Liver (tissue), 9 donors: Measurements from ENCODE around the gene GRB2. TPM values are rescaled to one million over a fixed set of nuclear protein-coding genes. Genes with fewer than 3 reads are reported as not detected.

ENCODE experiments used
- DNase-seq: peaks from one replicate; pipeline ENCODE4 v3.0.0-alpha.2; 2017; ENCODE audit warnings: low spot score
- H3K27ac ChIP-seq, 2 donors: one replicate each; pipeline ENCODE4 v1.7.0; 2013; ENCODE audit warnings: inconsistent platforms in 2 of 2, low read length in 2 of 2, control low read depth in 1 of 2, low read depth in 1 of 2, mild to moderate bottlenecking in 1 of 2
- H3K27me3 ChIP-seq, 4 donors: one replicate each; pipeline versions ENCODE4 v1.6.1 to v1.7.0; 2013; ENCODE audit warnings: low read length in 3 of 4, inconsistent platforms in 1 of 4, mild to moderate bottlenecking in 1 of 4, moderate library complexity in 1 of 4; ENCODE audit not compliant: control insufficient read depth in 4 of 4, insufficient read depth in 4 of 4
- H3K36me3 ChIP-seq, 4 donors: one replicate each; pipeline versions ENCODE4 v1.6.1 to v1.7.0; 2013; ENCODE audit warnings: low read length in 3 of 4, mild to moderate bottlenecking in 3 of 4, low read depth in 1 of 4, moderate library complexity in 1 of 4; ENCODE audit not compliant: control insufficient read depth in 4 of 4, insufficient read depth in 3 of 4
- H3K4me1 ChIP-seq, 4 donors: one replicate each; pipeline versions ENCODE4 v1.6.1 to v1.7.0; 2013; ENCODE audit warnings: low read length in 3 of 4, mild to moderate bottlenecking in 3 of 4, moderate library complexity in 1 of 4; ENCODE audit not compliant: control insufficient read depth in 4 of 4, insufficient read depth in 4 of 4
- H3K4me3 ChIP-seq, 3 donors: one replicate each; pipeline versions ENCODE4 v1.6.1 to v1.7.0; 2013; ENCODE audit warnings: low read length in 3 of 3, control low read depth in 1 of 3, low read depth in 1 of 3, mild to moderate bottlenecking in 1 of 3
- H3K9ac ChIP-seq, 2 donors: one replicate each; pipeline ENCODE4 v1.7.0; 2013; ENCODE audit warnings: low read length in 2 of 2, mild to moderate bottlenecking in 2 of 2, moderate library complexity in 2 of 2, control low read depth in 1 of 2, low read depth in 1 of 2
- H3K9me3 ChIP-seq, 4 donors: one replicate each; pipeline versions ENCODE4 v1.6.1 to v1.7.0; 2013; ENCODE audit warnings: low read length in 3 of 4; ENCODE audit not compliant: control insufficient read depth in 4 of 4
- ATF3 ChIP-seq: IDR thresholded peaks from 2 replicates; pipeline ENCODE4 v1.6.1; 2016; ENCODE audit warnings: antibody characterized with exemption
- EGR1 ChIP-seq, 2 donors: IDR thresholded peaks; 2 replicates each; pipeline ENCODE4 v1.6.1; 2016 to 2018; ENCODE audit warnings: antibody characterized with exemption in 2 of 2, low read depth in 2 of 2
- FOXA2 ChIP-seq: IDR thresholded peaks from 2 replicates; pipeline ENCODE4 v1.6.1; 2016; ENCODE audit warnings: antibody characterized with exemption
- GABPA ChIP-seq, 2 donors: IDR thresholded peaks in 1 of 2; conservative IDR thresholded peaks in 1 of 2; 2 replicates each; pipeline ENCODE4 v1.6.1; 2016; ENCODE audit warnings: antibody characterized with exemption in 2 of 2, mild to moderate bottlenecking in 1 of 2, moderate library complexity in 1 of 2
- HNF4A ChIP-seq, 2 donors: conservative IDR thresholded peaks; 2 replicates each; pipeline ENCODE4 v1.6.1; 2016; ENCODE audit warnings: antibody characterized with exemption in 2 of 2, mild to moderate bottlenecking in 2 of 2
- NR2F2 ChIP-seq: IDR thresholded peaks from 2 replicates; pipeline ENCODE4 v1.6.1; 2016; ENCODE audit warnings: antibody characterized with exemption
- RXRA ChIP-seq, 2 donors: IDR thresholded peaks; 2 replicates each; pipeline ENCODE4 v1.6.1; 2017 to 2018; ENCODE audit warnings: antibody characterized with exemption in 2 of 2, mild to moderate bottlenecking in 1 of 2
- SP1 ChIP-seq: IDR thresholded peaks from 2 replicates; pipeline ENCODE4 v1.6.1; 2018; ENCODE audit warnings: antibody characterized with exemption, mild to moderate bottlenecking
- TAF1 ChIP-seq: conservative IDR thresholded peaks from 2 replicates; pipeline ENCODE4 v1.6.1; 2016; ENCODE audit warnings: antibody characterized with exemption, mild to moderate bottlenecking
- YY1 ChIP-seq: IDR thresholded peaks from 2 replicates; pipeline ENCODE4 v1.6.1; 2016; ENCODE audit warnings: antibody characterized with exemption, mild to moderate bottlenecking
- WGBS: extraction: QIAGEN DNeasy Blood & Tissue Kit; methylation state at CpG from one replicate; pipeline ENCODE4 v1.1.7; 2013; 5-methylcytosine and 5-hydroxymethylcytosine counted together
- polyA plus RNA-seq, 2 donors: library from polyadenylated mRNA; stranded (reverse) in 1 of 2; unstranded in 1 of 2; fragments of 200-250 nt in 1 of 2; fragments of >200 nt in 1 of 2; fragmentation: Nextera tagmentation in 1 of 2; extraction: Ambion mirVana in 1 of 2; gene quantifications; one replicate each; pipeline versions ENCODE4 v1.2.1 to v1.2.3, GENCODE V29; 2013 to 2015
- total RNA-seq, 2 donors: library from RNA; depleted of rRNA; stranded (reverse); fragments of >200 nt; gene quantifications; one replicate each; pipeline ENCODE4 v1.2.3, GENCODE V29; 2014
- TF ChIP-seq, protein P1 (sequence below): IDR thresholded peaks from 2 replicates; pipeline ENCODE4 v1.6.1; 2016; ENCODE audit warnings: antibody characterized with exemption
- TF ChIP-seq, protein P2 (sequence below): IDR thresholded peaks from 2 replicates; pipeline ENCODE4 v1.6.1; 2016; ENCODE audit warnings: antibody characterized with exemption, mild to moderate bottlenecking
- TF ChIP-seq, protein P3 (sequence below): fragments of 150-350 bp; IDR thresholded peaks from 2 replicates; pipeline ENCODE4 v1.5.1; 2017; ENCODE audit warnings: improper control_type of control experiment, low read depth, low read length; ENCODE audit not compliant: missing input control
- donor health status: healthy.
- donor health status: healthy.
- donor health status: healthy.
- donor health status: healthy.
- donor health status: healthy.

Gene GRB2
- total and polyA plus RNA-seq, 4 donors: 36.0 to 91.8 (median 49.6) TPM

DNA sequence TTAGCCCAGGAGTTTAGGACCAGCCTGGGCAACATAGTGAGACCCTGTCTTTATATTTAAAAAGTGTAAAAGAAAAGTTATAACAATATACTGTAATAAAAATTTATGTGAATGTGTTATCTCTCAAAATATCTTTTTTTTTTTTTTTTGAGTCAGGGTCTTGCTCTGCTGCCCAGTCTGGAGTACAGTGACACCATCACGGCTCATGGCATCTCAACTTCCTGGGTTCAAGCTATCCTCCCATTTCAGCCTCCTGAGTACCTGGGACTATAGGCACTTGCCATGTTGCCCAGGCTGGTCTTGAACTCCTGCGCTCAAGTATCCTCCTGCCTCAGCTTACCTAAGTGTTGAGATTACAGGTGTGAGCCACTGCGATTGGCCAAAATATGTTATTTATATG, 70.8 kb downstream of the GRB2 start (continued):
- TF ChIP-seq TAF1: no peak
- TF ChIP-seq RXRA (IDR thresholded peaks at IDR 0.05): no peak
- TF ChIP-seq, protein P1, sequence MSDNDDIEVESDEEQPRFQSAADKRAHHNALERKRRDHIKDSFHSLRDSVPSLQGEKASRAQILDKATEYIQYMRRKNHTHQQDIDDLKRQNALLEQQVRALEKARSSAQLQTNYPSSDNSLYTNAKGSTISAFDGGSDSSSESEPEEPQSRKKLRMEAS: no peak
- TF ChIP-seq FOXA2: no peak
- no peak for TF ChIP-seq SP1
- TF ChIP-seq GABPA (IDR thresholded peaks at IDR 0.05 in 1 of 2, conservative IDR thresholded peaks at IDR 0.05 in 1 of 2): no peak

DNA sequence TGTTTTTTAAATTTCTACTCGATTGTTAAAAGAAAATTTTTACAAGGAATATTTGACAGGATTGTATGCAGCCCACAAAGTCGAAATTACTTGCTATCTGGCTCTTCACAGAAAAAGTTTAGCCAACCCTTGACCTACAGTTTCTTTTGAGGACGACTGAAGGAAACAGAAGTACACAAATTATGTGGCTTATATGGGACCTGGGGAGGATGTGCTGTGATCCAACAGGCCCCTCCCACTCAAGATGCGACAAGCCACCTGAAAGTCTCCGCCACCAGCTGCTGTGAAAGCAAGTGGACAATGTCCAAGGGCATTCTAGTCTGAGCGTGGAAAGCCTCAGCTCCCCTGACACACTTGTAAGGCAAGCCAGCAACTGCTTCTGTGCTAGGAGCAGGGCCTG, 73.8 kb downstream of the GRB2 start:
- Histone ChIP-seq H3K27ac (no peak overlapping the region), H3K9ac (no peak overlapping the region), H3K4me1 (no peaks in the 10 kb centered on the region), H3K4me3 (no peak overlapping the region), H3K36me3 (peaks cover 0 to 6% (median 1%) of the 10 kb centered on the region in 4 donors), H3K27me3 (no peaks in the 10 kb centered on the region), H3K9me3 (no peaks in the 10 kb centered on the region)
- TF ChIP-seq, protein P1: no peak
- TF ChIP-seq HNF4A (conservative IDR thresholded peaks at IDR 0.05) (no peak), TAF1 (no peak), YY1 (no peak), FOXA2 (no peak), EGR1 (IDR thresholded peaks at IDR 0.05; ENCODE audit: low read depth in 2 of 2) (no peak), SP1 (no peak), NR2F2 (no peak), ATF3 (no peak)
- TF ChIP-seq, protein P2, sequence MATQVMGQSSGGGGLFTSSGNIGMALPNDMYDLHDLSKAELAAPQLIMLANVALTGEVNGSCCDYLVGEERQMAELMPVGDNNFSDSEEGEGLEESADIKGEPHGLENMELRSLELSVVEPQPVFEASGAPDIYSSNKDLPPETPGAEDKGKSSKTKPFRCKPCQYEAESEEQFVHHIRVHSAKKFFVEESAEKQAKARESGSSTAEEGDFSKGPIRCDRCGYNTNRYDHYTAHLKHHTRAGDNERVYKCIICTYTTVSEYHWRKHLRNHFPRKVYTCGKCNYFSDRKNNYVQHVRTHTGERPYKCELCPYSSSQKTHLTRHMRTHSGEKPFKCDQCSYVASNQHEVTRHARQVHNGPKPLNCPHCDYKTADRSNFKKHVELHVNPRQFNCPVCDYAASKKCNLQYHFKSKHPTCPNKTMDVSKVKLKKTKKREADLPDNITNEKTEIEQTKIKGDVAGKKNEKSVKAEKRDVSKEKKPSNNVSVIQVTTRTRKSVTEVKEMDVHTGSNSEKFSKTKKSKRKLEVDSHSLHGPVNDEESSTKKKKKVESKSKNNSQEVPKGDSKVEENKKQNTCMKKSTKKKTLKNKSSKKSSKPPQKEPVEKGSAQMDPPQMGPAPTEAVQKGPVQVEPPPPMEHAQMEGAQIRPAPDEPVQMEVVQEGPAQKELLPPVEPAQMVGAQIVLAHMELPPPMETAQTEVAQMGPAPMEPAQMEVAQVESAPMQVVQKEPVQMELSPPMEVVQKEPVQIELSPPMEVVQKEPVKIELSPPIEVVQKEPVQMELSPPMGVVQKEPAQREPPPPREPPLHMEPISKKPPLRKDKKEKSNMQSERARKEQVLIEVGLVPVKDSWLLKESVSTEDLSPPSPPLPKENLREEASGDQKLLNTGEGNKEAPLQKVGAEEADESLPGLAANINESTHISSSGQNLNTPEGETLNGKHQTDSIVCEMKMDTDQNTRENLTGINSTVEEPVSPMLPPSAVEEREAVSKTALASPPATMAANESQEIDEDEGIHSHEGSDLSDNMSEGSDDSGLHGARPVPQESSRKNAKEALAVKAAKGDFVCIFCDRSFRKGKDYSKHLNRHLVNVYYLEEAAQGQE: no peak
- TF ChIP-seq, protein P3, sequence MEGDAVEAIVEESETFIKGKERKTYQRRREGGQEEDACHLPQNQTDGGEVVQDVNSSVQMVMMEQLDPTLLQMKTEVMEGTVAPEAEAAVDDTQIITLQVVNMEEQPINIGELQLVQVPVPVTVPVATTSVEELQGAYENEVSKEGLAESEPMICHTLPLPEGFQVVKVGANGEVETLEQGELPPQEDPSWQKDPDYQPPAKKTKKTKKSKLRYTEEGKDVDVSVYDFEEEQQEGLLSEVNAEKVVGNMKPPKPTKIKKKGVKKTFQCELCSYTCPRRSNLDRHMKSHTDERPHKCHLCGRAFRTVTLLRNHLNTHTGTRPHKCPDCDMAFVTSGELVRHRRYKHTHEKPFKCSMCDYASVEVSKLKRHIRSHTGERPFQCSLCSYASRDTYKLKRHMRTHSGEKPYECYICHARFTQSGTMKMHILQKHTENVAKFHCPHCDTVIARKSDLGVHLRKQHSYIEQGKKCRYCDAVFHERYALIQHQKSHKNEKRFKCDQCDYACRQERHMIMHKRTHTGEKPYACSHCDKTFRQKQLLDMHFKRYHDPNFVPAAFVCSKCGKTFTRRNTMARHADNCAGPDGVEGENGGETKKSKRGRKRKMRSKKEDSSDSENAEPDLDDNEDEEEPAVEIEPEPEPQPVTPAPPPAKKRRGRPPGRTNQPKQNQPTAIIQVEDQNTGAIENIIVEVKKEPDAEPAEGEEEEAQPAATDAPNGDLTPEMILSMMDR: no peak
- 91% methylated on average over 6 of the region's 6 CpGs for WGBS
- DNase-seq: no peak

DNA sequence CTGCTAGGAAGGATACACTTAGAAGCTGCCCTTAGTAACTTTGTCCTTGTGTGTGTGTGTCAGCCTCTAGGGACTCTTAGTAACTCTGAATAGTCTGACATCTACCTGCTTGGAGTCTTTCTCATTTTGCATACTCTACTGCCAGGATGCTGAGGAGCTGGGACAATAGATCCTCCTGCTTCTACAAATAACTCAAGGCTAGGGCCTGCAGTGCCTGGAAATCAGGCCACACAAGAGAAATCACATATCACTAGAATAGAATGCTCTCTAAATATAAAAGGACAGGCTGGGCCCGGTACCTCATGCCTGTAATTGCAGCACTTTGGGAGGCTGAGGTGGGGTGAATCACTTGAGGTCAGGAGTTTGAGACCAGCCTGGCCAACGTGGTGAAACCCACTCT, 77.7 kb downstream of the GRB2 start:
- WGBS: 76% methylated on average over 2 of the region's 2 CpGs
- Histone ChIP-seq H3K9me3 (no peaks in the 10 kb centered on the region), H3K27ac (no peak overlapping the region), H3K9ac (no peak overlapping the region), H3K4me3 (no peak overlapping the region), H3K4me1 (peaks cover 0 to 3% (median 1%) of the 10 kb centered on the region in 4 donors), H3K27me3 (no peaks in the 10 kb centered on the region), H3K36me3 (peaks cover 0 to 6% (median 3%) of the 10 kb centered on the region in 4 donors)
- no peak for DNase-seq
- TF ChIP-seq, protein P1: no peak
